ENCODE results near the gene ZNF697. TPM values are rescaled to one million over a fixed set of nuclear protein-coding genes. Genes with fewer than 3 reads are reported as not detected.

Gene ZNF697
- total and polyA plus RNA-seq, 4 donors = 2.3 to 22.2 (median 5.0) TPM

GRCh38 chr1:119626011-119626545, 22.0 kb downstream of the ZNF697 start:
- ATAC-seq (ENCODE audit: insufficient read depth, low FRiP score) = no peak

GRCh38 chr1:119623678-119624077, 24.4 kb downstream of the ZNF697 start:
- H3K9me3 ChIP-seq (ENCODE audit: control insufficient read depth in 4 of 4, insufficient read depth in 3 of 4, low read length in 3 of 4) = no peaks in the 10 kb centered on the region
- peaks cover 15 to 24% (median 20%) of the 10 kb centered on the region in 4 donors for H3K36me3 ChIP-seq (ENCODE audit: control insufficient read depth in 4 of 4, insufficient read depth in 4 of 4, low read length in 4 of 4)
- no peaks in the 10 kb centered on the region for H3K27me3 ChIP-seq (ENCODE audit: control insufficient read depth in 3 of 3, insufficient read depth in 3 of 3, low read length in 2 of 3)
- H3K27ac ChIP-seq (ENCODE audit: low read depth in 1 of 2, low read length in 1 of 2) = no peak overlapping the region
- DNase-seq (no peak), ATAC-seq (ENCODE audit: insufficient read depth, low FRiP score) (no peak)
- TF ChIP-seq CTCF (IDR thresholded peaks at IDR 0.05; ENCODE audit: control extremely low read depth, extremely low read depth) = no peak
- H3K9ac ChIP-seq (ENCODE audit: insufficient read depth in 1 of 2, low read length in 2 of 2) = no peak overlapping the region
- 87 to 92% methylated on average over 25 to 30 of the region's 30 CpGs for WGBS, 2 donors
- H3K4me1 ChIP-seq (ENCODE audit: control insufficient read depth in 5 of 5, insufficient read depth in 5 of 5, low read length in 5 of 5) = peaks cover 0 to 29% (median 13%) of the 10 kb centered on the region in 5 donors
- no peak overlapping the region for H3K4me3 ChIP-seq

More at GRCh38 chr1:119626011-119626545, 22.0 kb downstream of the ZNF697 start:
- peaks cover 6 to 48% (median 19%) of the 10 kb centered on the region in 5 donors for H3K4me1 ChIP-seq (ENCODE audit: control insufficient read depth in 5 of 5, insufficient read depth in 5 of 5, low read length in 5 of 5)
- peak overlapping the region in 1 of 2 donors; percentile 65 for H3K27ac ChIP-seq (ENCODE audit: low read depth in 1 of 2, low read length in 1 of 2)
- H3K36me3 ChIP-seq (ENCODE audit: control insufficient read depth in 4 of 4, insufficient read depth in 4 of 4, low read length in 4 of 4) = peaks cover 13 to 24% (median 17%) of the 10 kb centered on the region in 4 donors
- TF ChIP-seq CTCF (IDR thresholded peaks at IDR 0.05; ENCODE audit: control extremely low read depth, extremely low read depth) = no peak
- WGBS, 2 donors = 87 to 92% methylated on average over 3 of the region's 3 CpGs
- no peak for DNase-seq
- no peaks in the 10 kb centered on the region for H3K27me3 ChIP-seq (ENCODE audit: control insufficient read depth in 3 of 3, insufficient read depth in 3 of 3, low read length in 2 of 3)
- H3K9ac ChIP-seq (ENCODE audit: insufficient read depth in 1 of 2, low read length in 2 of 2) = no peak overlapping the region
- H3K4me3 ChIP-seq = no peak overlapping the region
- H3K9me3 ChIP-seq (ENCODE audit: control insufficient read depth in 4 of 4, insufficient read depth in 3 of 4, low read length in 3 of 4) = no peaks in the 10 kb centered on the region

GRCh38 chr1:119623193-119623515, 24.9 kb downstream of the ZNF697 start:
- H3K9ac ChIP-seq (ENCODE audit: insufficient read depth in 1 of 2, low read length in 2 of 2) = no peak overlapping the region
- no peak for TF ChIP-seq CTCF (IDR thresholded peaks at IDR 0.05; ENCODE audit: control extremely low read depth, extremely low read depth)
- WGBS, 2 donors = 97% methylated on average over 44 to 45 of the region's 45 CpGs

More at GRCh38 chr1:119623193-119623515, 24.9 kb downstream of the ZNF697 start:
- ATAC-seq (ENCODE audit: insufficient read depth, low FRiP score) (no peak), DNase-seq (no peak)
- H3K4me1 ChIP-seq (ENCODE audit: control insufficient read depth in 5 of 5, insufficient read depth in 5 of 5, low read length in 5 of 5) = peaks cover 0 to 31% (median 13%) of the 10 kb centered on the region in 5 donors
- H3K27ac ChIP-seq (ENCODE audit: low read depth in 1 of 2, low read length in 1 of 2) = no peak overlapping the region
- no peaks in the 10 kb centered on the region for H3K9me3 ChIP-seq (ENCODE audit: control insufficient read depth in 4 of 4, insufficient read depth in 3 of 4, low read length in 3 of 4)
- H3K27me3 ChIP-seq (ENCODE audit: control insufficient read depth in 3 of 3, insufficient read depth in 3 of 3, low read length in 2 of 3) = no peaks in the 10 kb centered on the region
- H3K4me3 ChIP-seq = no peak overlapping the region
- peaks cover 15 to 25% (median 20%) of the 10 kb centered on the region in 4 donors for H3K36me3 ChIP-seq (ENCODE audit: control insufficient read depth in 4 of 4, insufficient read depth in 4 of 4, low read length in 4 of 4)

Measured in lung (tissue), 12 donors.